B cell (primary cell): Measurements from ENCODE around the gene CTCFL. TPM values are rescaled to one million over a fixed set of nuclear protein-coding genes. Genes with fewer than 3 reads are reported as not detected.

ENCODE experiments used
- ATAC-seq: fragments of 200-7000 bp; cut with Tn5 transposase; one replicate; pipeline ENCODE4 v1.10.0; 2021; ENCODE audit warnings: low read depth, mild to moderate bottlenecking, moderate number of reproducible peaks, moderate library complexity
- CTCF ChIA-PET: fragments of 350-600 bp; sonication (Branson Sonifier 250); formaldehyde crosslinking; loops from one replicate; lab custom pipeline; 2021; ENCODE audit warnings: antibody characterized with exemption, inconsistent platforms; lab: Charles Lee
- POLR2A ChIA-PET: fragments of 350-600 bp; sonication (Branson Sonifier 250); formaldehyde crosslinking; loops from one replicate; lab custom pipeline; 2021; ENCODE audit warnings: antibody characterized with exemption; lab: Charles Lee
- DNase-seq: peaks from one replicate; pipeline ENCODE4 v3.0.0; 2013
- H2AFZ ChIP-seq: 2 replicates; pipeline ENCODE4 v1.6.1; 2012; ENCODE audit warnings: mild to moderate bottlenecking, low read depth, low read length; ENCODE audit not compliant: insufficient read depth, poor library complexity, severe bottlenecking
- H3K27ac ChIP-seq, 2 donors: 1 replicate in 1 of 2; 2 replicates in 1 of 2; pipeline ENCODE4 v1.5.1; 2012 to 2013; ENCODE audit warnings: low read length in 2 of 2, mild to moderate bottlenecking in 2 of 2, moderate library complexity in 1 of 2
- H3K27me3 ChIP-seq, 4 experiments: fragments of 200-600 bp in 1 of 4; sonication (generic) in 1 of 4; replicated peaks in 1 of 4; 1 replicate in 2 of 4; 2 replicates in 2 of 4; pipeline versions ENCODE4 v1.6.1 to v1.7.0; 2013 to 2016; ENCODE audit warnings: low read length in 3 of 4, mild to moderate bottlenecking in 2 of 4, mixed read lengths in 1 of 4, moderate library complexity in 1 of 4; ENCODE audit not compliant: insufficient read depth in 4 of 4, control insufficient read depth in 3 of 4; ENCODE audit errors: control extremely low read depth in 1 of 4
- H3K36me3 ChIP-seq, 2 experiments: replicated peaks in 1 of 2; 1 replicate in 1 of 2; 2 replicates in 1 of 2; pipeline versions ENCODE4 v1.6.1 to v1.7.1; 2013; ENCODE audit warnings: low read length in 1 of 2; ENCODE audit not compliant: insufficient read depth in 2 of 2, control insufficient read depth in 1 of 2; ENCODE audit errors: control extremely low read depth in 1 of 2, extremely low read depth in 1 of 2
- H3K4me1 ChIP-seq, 2 donors: fragments of 200-600 bp in 1 of 2; sonication (generic) in 1 of 2; 1 replicate in 1 of 2; 2 replicates in 1 of 2; pipeline versions ENCODE4 v1.5.1 to v1.6.1; 2013 to 2017; ENCODE audit warnings: low read length in 2 of 2; ENCODE audit not compliant: control insufficient read depth in 2 of 2, insufficient read depth in 2 of 2
- H3K4me2 ChIP-seq: replicated peaks from 2 replicates; pipeline ENCODE3; 2012; ENCODE audit warnings: mild to moderate bottlenecking, low read depth, low read length; ENCODE audit not compliant: poor library complexity, severe bottlenecking
- H3K4me3 ChIP-seq, 5 experiments: fragments of 200-600 bp in 1 of 5; sonication (generic) in 1 of 5; 1 replicate in 3 of 5; 2 replicates in 2 of 5; pipeline versions ENCODE4 v1.5.1 to v1.7.0; 2011 to 2016; ENCODE audit warnings: low read length in 4 of 5, mild to moderate bottlenecking in 4 of 5, low read depth in 2 of 5, control low read depth in 1 of 5, moderate library complexity in 1 of 5; ENCODE audit not compliant: insufficient read depth in 1 of 5; ENCODE audit errors: control extremely low read depth in 1 of 5, extremely low read depth in 1 of 5
- H3K79me2 ChIP-seq: fragments of 200-600 bp; sonication (generic); one replicate; pipeline ENCODE4 v1.6.0; 2016; ENCODE audit warnings: low read length; ENCODE audit not compliant: control insufficient read depth, insufficient read depth
- H3K9ac ChIP-seq: fragments of 200-600 bp; sonication (generic); 2 replicates; pipeline ENCODE4 v1.6.1; 2017; ENCODE audit warnings: mild to moderate bottlenecking, low read length, moderate library complexity
- H3K9me3 ChIP-seq, 3 donors: one replicate each; pipeline versions ENCODE4 v1.6.1 to v1.7.1; 2013; ENCODE audit warnings: low read length in 2 of 3; ENCODE audit not compliant: control insufficient read depth in 2 of 3, insufficient read depth in 1 of 3; ENCODE audit errors: control extremely low read depth in 1 of 3
- H4K20me1 ChIP-seq: 2 replicates; pipeline ENCODE4 v1.6.0; 2012; ENCODE audit warnings: mild to moderate bottlenecking, low read length; ENCODE audit not compliant: insufficient read depth, control insufficient read depth, poor library complexity, severe bottlenecking
- H3K27ac Mint-ChIP-seq: one replicate; pipeline ENCODE4 v1.8.0; 2021; ENCODE audit warnings: mixed read lengths
- H3K27me3 Mint-ChIP-seq: one replicate; pipeline ENCODE4 v1.8.0; 2021; ENCODE audit warnings: mixed read lengths
- H3K4me1 Mint-ChIP-seq: one replicate; pipeline ENCODE4 v1.8.0; 2021; ENCODE audit warnings: mixed read lengths
- H3K4me3 Mint-ChIP-seq: one replicate; pipeline ENCODE4 v1.8.0; 2021; ENCODE audit warnings: mixed read lengths
- H3K9me3 Mint-ChIP-seq: one replicate; pipeline ENCODE4 v1.8.0; 2022; ENCODE audit warnings: mixed read lengths; ENCODE audit not compliant: insufficient read depth
- CTCF ChIP-seq: fragments of 200-600 bp; IDR thresholded peaks from one replicate; pipeline ENCODE4 v1.8.0; 2022; ENCODE audit warnings: antibody characterized with exemption, mild to moderate bottlenecking
- EZH2 ChIP-seq: IDR thresholded peaks from 2 replicates; pipeline ENCODE4 v1.6.1; 2012; ENCODE audit warnings: borderline replicate concordance, low read depth, mild to moderate bottlenecking, moderate library complexity, low read length; ENCODE audit not compliant: insufficient read depth, poor library complexity, severe bottlenecking
- WGBS: methylation state at CpG from one replicate; pipeline ENCODE4 v1.1.5; 2013; ENCODE audit warnings: missing lambda C conversion rate; ENCODE audit not compliant: insufficient coverage; 5-methylcytosine and 5-hydroxymethylcytosine counted together
- intact Hi-C: fragments of 100-400 bp; cut with micrococcal nuclease; formaldehyde crosslinking; loops from one replicate; pipeline ENCODE4 v1.10.0; 2022
- polyA plus RNA-seq: library from polyadenylated mRNA; depleted of rRNA; stranded (reverse); fragments of >200 nt; gene quantifications from 2 replicates; pipeline ENCODE4 v1.2.3, GENCODE V29; 2012
- total RNA-seq, 2 donors: library from RNA; stranded (reverse); fragments of 120-200 nt in 1 of 2; gene quantifications; 1 replicate in 1 of 2; 2 replicates in 1 of 2; pipeline versions ENCODE4 v1.2.3 to v1.2.4, GENCODE V29; 2013 to 2022

The CTCFL gene
- total and polyA plus RNA-seq, 2 donors (not counting 1 experiment from before 2014, with no cell fraction given), result not detected

GRCh38 chr20:57500235-57500634, 24.7 kb downstream of the CTCFL start:
- Mint-ChIP-seq H3K4me1 (peaks cover 44% of the 10 kb centered on the region), H3K9me3 (no peaks in the 10 kb centered on the region), H3K27me3 (peaks cover 9% of the 10 kb centered on the region), H3K27ac (no peak overlapping the region), H3K4me3 (no peak overlapping the region)
- ChIA-PET POLR2A (no interaction called here), CTCF (interaction anchor here (0.6 to 3.0 kb wide), 4 partner anchors 118 to 1156 kb away, joined by 3 to 56 read pairs (median 9); no protein-coding TSS in a partner anchor)
- TF ChIP-seq EZH2, result no peak
- TF ChIP-seq CTCF, result no peak
- ATAC-seq, result no peak
- Histone ChIP-seq H3K27ac (no peak overlapping the region), H3K4me2 (no peak overlapping the region), H3K36me3 (no peaks in the 10 kb centered on the region), H3K79me2 (no peaks in the 10 kb centered on the region), H2AFZ (no peak overlapping the region), H4K20me1 (no peaks in the 10 kb centered on the region), H3K4me3 (no peak overlapping the region), H3K27me3 (peaks cover 0 to 3% (median 0%) of the 10 kb centered on the region in 4 experiments), H3K4me1 (peaks cover 33 to 46% of the 10 kb centered on the region in 2 donors), H3K9me3 (peaks cover 0 to 7% (median 0%) of the 10 kb centered on the region in 3 donors), H3K9ac (no peak overlapping the region)
- no peak for DNase-seq
- intact Hi-C loops, result no loop called here
- WGBS, result 64% methylated on average over 2 of the region's 7 CpGs

- WGBS, result 73% methylated on average over 11 of the region's 14 CpGs
- no peak for ATAC-seq
- Histone ChIP-seq H3K4me2 (no peak overlapping the region), H4K20me1 (no peaks in the 10 kb centered on the region), H3K9me3 (peaks cover 0 to 7% (median 0%) of the 10 kb centered on the region in 3 donors), H3K36me3 (no peaks in the 10 kb centered on the region), H3K4me1 (peaks cover 35 to 48% of the 10 kb centered on the region in 2 donors), H2AFZ (no peak overlapping the region), H3K27me3 (peaks cover 0 to 3% (median 0%) of the 10 kb centered on the region in 4 experiments), H3K27ac (no peak overlapping the region), H3K4me3 (no peak overlapping the region), H3K79me2 (no peaks in the 10 kb centered on the region), H3K9ac (no peak overlapping the region)
- Mint-ChIP-seq H3K27ac (no peak overlapping the region), H3K4me1 (peaks cover 46% of the 10 kb centered on the region), H3K27me3 (peaks cover 9% of the 10 kb centered on the region), H3K9me3 (no peaks in the 10 kb centered on the region), H3K4me3 (no peak overlapping the region)
- CTCF ChIA-PET, result interaction anchor here (0.8 to 3.0 kb wide), 12 partner anchors 7 to 153 kb away, joined by 3 to 56 read pairs (median 9); no protein-coding TSS in a partner anchor
- no peak for DNase-seq
- TF ChIP-seq EZH2 (no peak), CTCF (no peak)
- POLR2A ChIA-PET, result interaction anchor here (1.3 to 1.4 kb wide), 2 partner anchors 87 to 109 kb away, joined by 3 to 4 read pairs; partner anchors contain the start of gene RBM38
- intact Hi-C loops, result loop anchor here (2.0 to 10.0 kb wide), 2 partner anchors 125 to 709 kb away; partner anchors contain the start of gene ZBP1
Measured at GRCh38 chr20:57499676-57500075, 25.3 kb downstream of the CTCFL start.
